ENCODE results near the gene IGSF23.

IGSF23 gene

DNA sequence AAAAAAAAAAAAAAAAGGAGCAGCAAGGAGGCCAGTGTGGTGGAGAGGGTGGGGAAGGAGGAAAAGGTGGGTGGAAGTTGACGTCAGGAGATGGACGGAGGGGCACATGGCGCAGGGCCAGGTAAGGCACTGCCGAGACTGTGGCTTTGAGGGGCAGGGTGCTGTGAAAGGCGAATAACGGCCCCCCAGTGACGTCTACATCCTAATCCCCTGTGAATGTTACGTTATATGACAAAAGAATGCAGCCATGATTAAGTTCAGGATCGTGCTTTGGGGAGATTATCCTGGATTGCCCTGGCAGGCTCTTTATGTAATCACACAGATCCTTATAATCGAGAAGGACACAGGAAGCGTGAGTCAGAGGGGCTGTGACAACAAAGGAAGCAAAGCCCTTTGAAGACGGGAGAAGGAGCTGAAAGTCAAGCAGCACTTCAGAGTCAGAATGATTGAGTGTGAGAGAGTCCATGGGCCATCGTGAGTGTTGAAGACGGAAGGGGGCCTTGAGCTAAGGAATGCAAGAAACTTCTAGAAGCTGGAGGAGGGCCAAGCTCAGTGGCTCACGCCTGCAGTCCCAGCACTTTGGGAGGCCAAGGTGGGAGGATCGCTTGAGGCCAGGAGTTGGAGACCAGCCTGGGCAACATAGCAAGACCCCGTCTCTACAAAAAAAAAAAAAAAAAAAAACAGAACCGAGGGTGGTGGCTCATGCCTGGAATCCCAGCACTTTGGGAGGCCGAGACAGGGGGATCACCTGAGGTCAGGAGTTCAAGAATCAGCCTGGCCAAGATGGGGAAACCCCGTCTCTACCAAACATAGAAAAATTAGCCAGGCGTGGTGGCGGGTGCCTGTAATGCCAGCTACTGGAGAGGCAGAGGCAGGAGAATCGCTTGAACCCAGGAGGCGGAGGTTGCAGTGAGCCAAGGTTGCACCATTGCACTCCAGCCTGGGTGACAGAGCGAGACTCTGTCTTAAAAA is 71.8 kb downstream of the IGSF23 start:
- no peak for TF ChIP-seq POLR2A (IDR thresholded peaks at IDR 0.05; ENCODE audit: low read depth, low read length)
- DNase-seq (ENCODE audit: insufficient read length, low spot score) = peak; percentile 73
- peak; percentile 71 for FAIRE-seq

DNA sequence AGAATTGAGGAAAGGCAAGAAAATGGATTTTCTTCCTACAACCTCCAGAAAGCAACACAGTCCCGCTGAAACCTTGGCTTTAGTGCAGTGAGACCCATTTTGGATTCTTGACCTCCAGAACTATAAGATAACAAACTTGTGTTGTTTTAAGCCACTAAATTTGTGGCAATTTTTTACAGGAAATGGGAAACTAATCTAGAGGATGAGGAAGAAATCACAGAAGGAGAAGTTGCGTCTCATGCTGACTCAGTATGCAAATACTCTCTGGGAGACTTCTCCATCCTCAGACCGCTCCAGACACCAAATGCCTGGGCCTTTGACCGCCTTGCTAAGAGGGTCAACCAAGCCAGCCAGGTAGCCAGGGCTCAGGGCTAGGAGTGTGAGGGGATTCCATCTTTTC is 72.5 kb downstream of the IGSF23 start:
- DNase-seq (ENCODE audit: insufficient read length, low spot score) (no peak), FAIRE-seq (no peak)
- TF ChIP-seq POLR2A (IDR thresholded peaks at IDR 0.05; ENCODE audit: low read depth, low read length) = no peak
